Raji (cell line): ENCODE results near the gene NDUFS2.

ENCODE experiments used
- POLR2A ChIP-seq: IDR thresholded peaks from 2 replicates; pipeline ENCODE4 v1.6.1; 2011; ENCODE audit warnings: low read depth, low read length, control low read depth; ENCODE audit not compliant: insufficient read depth

NDUFS2 gene

GRCh38 chr1:161233102-161233501 is 30.9 kb downstream of the NDUFS2 start:
- TF ChIP-seq POLR2A = no peak

DNA sequence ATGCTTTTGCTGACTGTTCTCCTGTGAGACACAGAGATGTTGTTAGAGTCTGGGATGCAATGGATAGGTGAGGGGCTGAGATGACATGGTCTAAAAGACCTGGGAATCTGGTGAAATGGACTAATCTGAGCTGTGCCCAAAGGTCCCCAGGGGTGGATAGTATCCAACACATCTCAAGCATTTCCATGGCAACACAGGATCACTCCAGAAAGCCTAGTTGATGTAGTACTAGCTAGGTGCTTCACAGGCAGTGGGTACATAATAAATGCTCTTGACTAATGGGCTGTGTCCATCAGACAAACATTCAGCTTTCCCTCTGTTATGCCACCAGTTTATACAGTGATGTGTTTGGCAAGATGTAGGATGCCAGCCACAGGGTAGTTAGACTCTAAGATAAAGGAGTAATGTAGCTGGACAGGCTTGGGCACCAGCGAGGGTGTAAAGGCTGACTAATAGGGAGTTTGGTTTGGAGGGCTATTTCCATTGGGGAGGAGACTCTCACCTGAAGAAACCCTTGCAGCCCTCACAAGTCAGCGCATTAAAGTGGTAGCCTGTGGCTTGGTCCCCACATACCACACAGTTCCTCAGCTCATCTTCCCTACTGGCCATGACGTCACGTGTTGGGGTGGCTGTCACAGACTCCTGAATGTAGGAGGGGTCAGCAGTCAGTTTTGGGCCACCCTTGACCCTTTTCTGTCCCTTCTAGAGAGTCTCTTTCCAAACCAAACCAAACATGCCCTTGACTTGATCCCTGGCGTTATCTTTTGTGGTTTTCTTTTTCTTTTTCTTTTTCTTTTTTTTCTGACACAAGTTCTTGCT is 34.0 kb downstream of the NDUFS2 start:
- TF ChIP-seq POLR2A = no peak

DNA sequence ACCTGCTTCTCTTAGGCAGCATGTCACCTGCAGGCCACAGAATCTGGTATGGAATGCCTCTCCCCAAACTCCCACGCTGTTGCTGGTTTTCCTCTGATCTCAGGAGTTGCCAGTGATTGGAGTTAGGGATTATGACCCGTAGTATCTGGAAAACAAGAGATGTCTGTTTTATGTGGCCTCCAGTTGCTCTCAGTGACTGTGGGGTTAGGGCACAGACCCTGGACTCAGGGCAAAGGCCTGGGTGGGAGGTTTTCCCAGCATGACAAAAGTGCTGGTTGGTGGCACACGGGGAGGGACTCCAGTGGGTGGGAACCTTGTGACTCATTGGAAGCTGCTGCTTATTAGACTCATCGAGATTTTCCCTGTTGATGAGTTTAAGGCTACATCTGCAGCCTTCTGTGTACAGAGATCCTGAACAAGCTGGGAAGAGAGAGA is 35.9 kb downstream of the NDUFS2 start, which contains the start of gene NR1I3:
Gene NR1I3, minus strand, starts transcription at position 165 of the 435 bp plus-strand sequence. CDS start 1,638 bp downstream, outside the sequence.
- TF ChIP-seq POLR2A = no peak

- TF ChIP-seq POLR2A = no peak
Measured at GRCh38 chr1:161241682-161242081, 39.5 kb downstream of the NDUFS2 start.

- TF ChIP-seq POLR2A = no peak
Measured at GRCh38 chr1:161242313-161242712, 40.1 kb downstream of the NDUFS2 start.

DNA sequence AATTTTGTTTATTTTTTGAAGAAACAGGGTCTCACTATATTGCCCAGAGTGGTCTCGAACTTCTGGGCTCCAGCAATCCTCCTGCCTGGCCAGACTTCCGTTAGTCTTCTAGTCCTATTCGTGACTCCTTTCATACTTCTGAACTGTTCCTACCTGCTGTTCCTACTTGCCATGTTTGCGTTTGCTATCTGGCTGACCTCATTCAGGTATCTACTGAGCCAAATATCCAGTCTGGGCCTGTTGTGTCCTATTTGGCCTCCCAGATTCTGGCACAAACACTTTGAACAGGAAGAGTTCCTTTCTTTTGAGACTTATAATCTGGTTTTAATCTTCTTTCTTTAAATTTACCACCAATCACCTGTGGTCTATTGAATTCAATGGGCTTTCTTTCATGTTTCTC is 42.7 kb downstream of the NDUFS2 start:
- TF ChIP-seq POLR2A = no peak

GRCh38 chr1:161250829-161251228 is 48.7 kb downstream of the NDUFS2 start:
- no peak for TF ChIP-seq POLR2A

DNA sequence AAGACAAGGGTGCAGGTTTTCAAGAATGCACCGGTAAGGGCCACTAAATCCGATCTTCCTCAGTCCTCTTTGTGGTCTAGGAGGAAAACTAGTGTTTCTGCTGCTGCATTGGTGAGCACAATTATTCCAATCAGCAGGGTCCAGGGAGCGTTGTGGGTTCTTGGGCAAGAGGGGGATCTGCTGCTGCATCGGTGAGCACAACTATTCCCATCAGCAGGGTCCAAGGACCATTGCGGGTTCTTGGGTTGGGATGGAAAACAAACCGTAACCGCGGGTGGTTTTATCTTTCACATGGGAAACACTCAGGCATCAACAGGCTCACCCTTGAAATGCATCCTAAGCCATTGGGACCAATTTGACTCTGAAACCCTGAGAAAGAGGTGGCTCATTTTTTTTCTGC is 49.4 kb downstream of the NDUFS2 start:
- TF ChIP-seq POLR2A = no peak

DNA sequence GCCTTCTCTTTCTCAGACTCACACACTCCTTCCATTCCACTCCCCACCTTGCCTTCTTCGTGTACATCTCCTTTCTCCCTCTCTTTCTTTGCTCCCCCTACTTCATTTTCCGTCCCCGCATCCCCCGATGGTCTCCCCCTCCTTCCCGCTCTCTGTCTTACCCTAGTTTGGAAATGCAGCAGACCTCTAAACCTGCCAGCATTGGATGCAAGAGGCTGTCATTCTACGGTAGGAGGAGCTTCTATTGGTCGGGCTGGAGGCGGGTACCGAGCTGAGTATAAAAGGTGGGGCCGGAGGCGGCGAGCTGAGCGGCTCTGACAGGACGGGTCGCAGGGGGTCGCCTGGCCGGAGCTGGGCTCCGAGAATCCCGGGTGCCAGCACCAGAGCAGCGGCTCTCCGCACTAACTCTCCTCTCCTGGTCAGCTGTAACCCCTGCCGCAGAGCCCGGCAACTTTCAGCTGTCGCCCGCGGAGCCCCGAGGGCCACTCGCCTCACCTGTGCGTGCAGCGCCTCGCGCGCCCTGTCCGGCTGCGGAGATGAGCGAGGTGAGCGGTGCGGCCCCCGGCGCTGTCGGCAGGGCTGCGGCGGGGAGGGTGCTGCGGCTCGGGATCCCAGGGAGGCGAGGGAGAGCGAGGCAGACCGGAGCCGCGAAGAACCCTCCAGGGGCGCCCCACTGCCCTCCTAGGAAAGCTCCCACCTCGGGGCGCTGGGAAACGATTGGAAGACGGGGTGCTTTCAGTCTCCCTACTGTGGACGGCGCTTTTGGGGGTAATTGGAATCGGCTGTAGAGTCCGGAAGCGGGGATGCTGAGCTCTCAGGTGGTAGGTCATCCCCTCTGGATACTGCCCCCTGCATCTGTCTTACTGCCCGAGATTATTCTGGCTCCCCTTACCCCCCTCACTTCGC is 56.5 kb downstream of the NDUFS2 start, which contains the start of gene PCP4L1:
Gene PCP4L1, plus strand, starts transcription at position 307 of the 906 bp plus-strand sequence. Its CDS starts 230 bp downstream, at position 537.
- no peak for TF ChIP-seq POLR2A

- TF ChIP-seq POLR2A = no peak
Measured at GRCh38 chr1:161259345-161259702, 57.2 kb downstream of the NDUFS2 start.

DNA sequence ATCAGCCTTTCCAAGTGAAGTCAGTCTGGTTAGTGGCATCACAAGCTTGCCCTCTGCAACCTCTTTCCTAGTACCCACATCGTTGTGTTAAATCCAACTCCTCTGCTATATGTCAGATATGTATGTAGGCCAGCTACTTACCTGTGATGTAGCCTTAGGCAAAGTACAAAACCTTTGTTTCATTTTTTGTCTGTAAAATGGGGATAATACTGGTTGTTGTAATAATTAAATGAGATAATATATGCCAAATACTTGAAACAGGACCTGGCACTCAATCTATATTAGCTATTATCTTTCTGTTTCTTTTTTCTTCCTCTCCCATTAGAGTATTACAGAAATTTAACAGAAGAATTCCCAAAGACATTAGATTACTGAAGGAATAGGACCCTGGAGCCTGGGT is 57.6 kb downstream of the NDUFS2 start:
- TF ChIP-seq POLR2A = no peak

DNA sequence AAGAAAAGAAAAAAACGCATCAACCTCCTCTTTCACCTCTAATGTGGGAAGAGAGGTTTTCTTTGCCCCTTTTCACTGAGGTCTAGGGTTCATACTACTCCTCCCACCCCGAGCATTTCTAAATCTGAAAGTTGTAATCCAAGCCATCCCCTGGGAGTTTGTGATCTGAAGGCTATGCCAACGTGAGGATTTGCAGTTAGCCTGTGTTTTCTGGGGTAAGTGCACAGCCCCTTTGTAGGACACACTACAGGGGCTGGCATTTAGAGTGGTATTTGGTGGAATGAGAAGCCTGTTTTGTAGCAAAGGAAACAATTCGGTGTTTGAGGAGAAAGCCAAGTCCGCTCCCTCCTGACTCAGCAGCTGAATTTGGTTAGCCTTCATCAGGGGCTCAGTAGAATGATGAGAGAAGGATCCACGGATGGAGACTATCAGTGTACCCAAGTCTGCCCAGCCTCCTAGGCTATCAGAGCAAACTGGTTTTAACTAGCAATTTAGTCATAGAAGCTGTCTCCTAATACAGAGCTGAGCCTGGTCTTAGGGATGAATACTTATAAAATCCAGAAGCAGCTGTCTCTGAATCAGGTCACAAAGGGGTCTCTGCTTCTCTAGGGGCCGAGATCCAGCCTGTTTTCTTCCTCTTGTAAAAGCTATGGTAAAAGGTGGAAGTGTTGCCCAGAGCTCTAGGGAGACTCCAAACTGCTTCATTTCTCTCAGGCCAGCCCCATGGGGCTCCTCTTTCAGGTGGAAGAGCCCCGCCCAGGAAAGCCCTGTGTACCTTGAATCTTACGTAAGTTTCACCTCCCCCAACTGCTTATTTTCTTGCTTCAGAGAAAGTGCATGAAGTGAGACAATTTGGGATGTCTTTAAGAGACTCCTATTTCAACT is 58.5 kb downstream of the NDUFS2 start:
- no peak for TF ChIP-seq POLR2A

- no peak for TF ChIP-seq POLR2A
Measured at GRCh38 chr1:161261261-161262235, 59.4 kb downstream of the NDUFS2 start.
